ENCODE results near the gene TMEM250.

DNA sequence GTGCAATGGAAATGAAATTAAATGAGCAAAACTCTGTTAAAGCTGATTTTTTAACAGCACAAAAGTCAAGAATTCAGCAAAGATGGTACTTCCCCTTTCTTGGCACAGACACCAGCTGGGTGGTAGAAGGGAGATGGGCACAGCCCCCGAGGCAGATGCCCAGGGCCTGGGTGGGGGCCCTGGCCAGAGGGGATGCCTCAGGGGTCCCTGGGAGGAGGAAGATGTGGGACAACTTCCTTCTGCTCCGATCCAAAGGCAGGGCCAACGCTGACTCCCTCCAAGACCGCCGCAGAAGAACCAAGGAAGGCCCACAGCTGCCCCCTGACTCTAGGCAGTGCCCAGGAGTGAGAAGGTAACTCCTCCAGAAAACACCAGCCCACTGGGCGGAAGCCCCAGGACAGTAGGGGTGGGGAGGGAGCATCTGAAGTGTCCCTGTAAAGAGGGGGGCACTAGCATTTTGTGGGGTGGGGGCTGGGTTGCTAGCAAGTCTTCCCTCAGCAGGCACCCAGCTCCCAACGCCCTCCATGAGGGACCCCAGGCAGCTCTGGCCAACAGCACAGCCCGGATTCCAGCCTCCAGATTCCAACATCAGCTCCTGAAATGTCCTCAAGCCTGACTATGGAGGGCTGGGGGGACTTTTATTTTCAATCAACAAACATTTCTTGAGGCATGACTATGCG, 28.5 kb downstream of the TMEM250 start:
- TF ChIP-seq TCF12 (IDR thresholded peaks at IDR 0.05; ENCODE audit: low read depth) (no peak), EP300 (IDR thresholded peaks at IDR 0.05; ENCODE audit: borderline replicate concordance) (no peak), FOXM1 (IDR thresholded peaks at IDR 0.05; ENCODE audit: borderline replicate concordance, low read depth) (no peak)
- TF ChIP-seq, protein P1, sequence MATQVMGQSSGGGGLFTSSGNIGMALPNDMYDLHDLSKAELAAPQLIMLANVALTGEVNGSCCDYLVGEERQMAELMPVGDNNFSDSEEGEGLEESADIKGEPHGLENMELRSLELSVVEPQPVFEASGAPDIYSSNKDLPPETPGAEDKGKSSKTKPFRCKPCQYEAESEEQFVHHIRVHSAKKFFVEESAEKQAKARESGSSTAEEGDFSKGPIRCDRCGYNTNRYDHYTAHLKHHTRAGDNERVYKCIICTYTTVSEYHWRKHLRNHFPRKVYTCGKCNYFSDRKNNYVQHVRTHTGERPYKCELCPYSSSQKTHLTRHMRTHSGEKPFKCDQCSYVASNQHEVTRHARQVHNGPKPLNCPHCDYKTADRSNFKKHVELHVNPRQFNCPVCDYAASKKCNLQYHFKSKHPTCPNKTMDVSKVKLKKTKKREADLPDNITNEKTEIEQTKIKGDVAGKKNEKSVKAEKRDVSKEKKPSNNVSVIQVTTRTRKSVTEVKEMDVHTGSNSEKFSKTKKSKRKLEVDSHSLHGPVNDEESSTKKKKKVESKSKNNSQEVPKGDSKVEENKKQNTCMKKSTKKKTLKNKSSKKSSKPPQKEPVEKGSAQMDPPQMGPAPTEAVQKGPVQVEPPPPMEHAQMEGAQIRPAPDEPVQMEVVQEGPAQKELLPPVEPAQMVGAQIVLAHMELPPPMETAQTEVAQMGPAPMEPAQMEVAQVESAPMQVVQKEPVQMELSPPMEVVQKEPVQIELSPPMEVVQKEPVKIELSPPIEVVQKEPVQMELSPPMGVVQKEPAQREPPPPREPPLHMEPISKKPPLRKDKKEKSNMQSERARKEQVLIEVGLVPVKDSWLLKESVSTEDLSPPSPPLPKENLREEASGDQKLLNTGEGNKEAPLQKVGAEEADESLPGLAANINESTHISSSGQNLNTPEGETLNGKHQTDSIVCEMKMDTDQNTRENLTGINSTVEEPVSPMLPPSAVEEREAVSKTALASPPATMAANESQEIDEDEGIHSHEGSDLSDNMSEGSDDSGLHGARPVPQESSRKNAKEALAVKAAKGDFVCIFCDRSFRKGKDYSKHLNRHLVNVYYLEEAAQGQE (IDR thresholded peaks at IDR 0.05; ENCODE audit: low read depth) = no peak
